ENCODE measurements around the gene UBXN11. TPM values are rescaled to one million over a fixed set of nuclear protein-coding genes. Genes with fewer than 3 reads are reported as not detected.

UBXN11 gene
- total RNA-seq, 1 donor from 2014 or later, result 36.9 TPM

DNA sequence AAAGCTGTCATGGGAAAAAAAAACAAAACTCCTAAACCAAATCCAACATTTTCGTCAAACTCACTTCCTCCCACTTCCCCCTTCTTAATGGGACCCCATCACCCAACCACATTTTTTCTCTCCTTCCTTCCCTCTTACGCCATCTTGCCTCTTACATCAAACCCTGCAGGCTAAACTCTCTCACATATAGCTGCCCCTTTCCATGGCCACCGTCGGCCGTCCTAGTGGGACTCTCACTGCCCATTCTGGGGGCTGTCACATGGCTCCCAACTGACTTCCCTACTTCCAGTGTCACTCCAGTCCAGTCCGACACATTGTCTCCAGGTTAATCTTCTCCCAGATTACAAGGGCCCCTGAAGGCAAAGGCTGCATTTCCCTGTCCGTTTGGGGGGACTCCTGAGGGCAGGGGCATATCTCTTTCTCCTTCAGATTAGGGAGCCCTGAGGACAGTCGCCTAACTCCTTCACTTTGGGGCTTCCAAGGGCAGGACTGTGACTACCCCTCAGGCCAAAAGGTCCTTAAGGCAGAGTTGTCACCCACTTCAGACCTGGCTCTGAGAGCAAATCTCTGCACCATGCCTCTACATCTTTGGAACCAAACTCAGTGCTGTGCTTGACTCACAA lies 658 bp downstream of the UBXN11 start:
- Mint-ChIP-seq H3K27me3 (no peaks in the 10 kb centered on the region), H3K27ac (peak overlapping the region; percentile 94), H3K4me3 (peak overlapping the region; percentile 99), H3K4me1 (peaks cover 28% of the 10 kb centered on the region), H3K9me3 (no peaks in the 10 kb centered on the region), H3K36me3 (ENCODE audit: low read depth) (peaks cover 4% of the 10 kb centered on the region)
- intact Hi-C loops (cut with micrococcal nuclease), result loop anchor here (1.0 kb wide), 2 partner anchors 10 to 16 kb away; no protein-coding TSS in a partner anchor
- ATAC-seq (ENCODE audit: low read depth) (no peak), DNase-seq (no peak)
- ChIA-PET POLR2A (interaction anchor here (1.3 to 4.0 kb wide), 4 partner anchors 9 to 15 kb away, joined by 4 to 76 read pairs (median 17); no protein-coding TSS in a partner anchor), CTCF (interaction anchor here (1.0 kb wide), 1 partner anchor 16 kb away, joined by 3 read pairs; no protein-coding TSS in a partner anchor)
- TF ChIP-seq, protein P1, sequence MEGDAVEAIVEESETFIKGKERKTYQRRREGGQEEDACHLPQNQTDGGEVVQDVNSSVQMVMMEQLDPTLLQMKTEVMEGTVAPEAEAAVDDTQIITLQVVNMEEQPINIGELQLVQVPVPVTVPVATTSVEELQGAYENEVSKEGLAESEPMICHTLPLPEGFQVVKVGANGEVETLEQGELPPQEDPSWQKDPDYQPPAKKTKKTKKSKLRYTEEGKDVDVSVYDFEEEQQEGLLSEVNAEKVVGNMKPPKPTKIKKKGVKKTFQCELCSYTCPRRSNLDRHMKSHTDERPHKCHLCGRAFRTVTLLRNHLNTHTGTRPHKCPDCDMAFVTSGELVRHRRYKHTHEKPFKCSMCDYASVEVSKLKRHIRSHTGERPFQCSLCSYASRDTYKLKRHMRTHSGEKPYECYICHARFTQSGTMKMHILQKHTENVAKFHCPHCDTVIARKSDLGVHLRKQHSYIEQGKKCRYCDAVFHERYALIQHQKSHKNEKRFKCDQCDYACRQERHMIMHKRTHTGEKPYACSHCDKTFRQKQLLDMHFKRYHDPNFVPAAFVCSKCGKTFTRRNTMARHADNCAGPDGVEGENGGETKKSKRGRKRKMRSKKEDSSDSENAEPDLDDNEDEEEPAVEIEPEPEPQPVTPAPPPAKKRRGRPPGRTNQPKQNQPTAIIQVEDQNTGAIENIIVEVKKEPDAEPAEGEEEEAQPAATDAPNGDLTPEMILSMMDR (IDR thresholded peaks at IDR 0.05), result no peak

DNA sequence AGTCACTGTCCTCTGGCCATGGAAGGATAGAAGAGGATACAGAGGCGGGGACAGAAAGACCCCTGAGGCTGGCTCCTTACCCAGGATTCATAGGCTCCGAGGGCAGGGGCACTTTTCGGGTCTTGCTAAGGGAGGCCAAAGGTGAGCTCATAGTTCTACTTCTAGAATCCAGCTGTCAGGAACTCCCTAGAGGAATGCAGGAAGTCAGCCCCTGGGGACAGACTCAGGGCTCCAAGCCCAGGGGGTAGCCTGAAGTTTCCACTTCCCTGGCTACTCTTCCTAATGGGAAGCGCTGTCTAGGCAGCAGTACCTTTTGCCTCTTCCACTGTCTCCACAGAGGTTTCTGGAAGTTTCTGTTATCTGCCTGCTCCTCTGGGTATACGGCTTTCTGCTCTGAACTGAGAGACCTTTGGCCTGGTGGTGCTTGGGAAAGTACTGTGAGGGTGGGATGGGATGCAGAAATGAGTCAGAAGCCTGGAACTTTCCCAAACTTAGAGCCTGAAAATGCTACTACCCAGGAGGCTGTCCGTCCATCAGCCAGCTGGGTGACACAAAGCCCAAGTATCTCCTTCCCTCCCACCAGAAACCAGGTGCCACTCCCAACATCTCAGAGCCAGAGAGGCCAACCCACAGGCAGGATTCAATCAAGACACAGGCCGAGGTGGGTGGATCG lies 3.6 kb downstream of the UBXN11 start:
- intact Hi-C loops (cut with micrococcal nuclease), result no loop called here
- no peak overlapping the region for H3K4me3 Mint-ChIP-seq
- ChIA-PET POLR2A (interaction anchor here (1.5 kb wide), 1 partner anchor 14 kb away, joined by 4 read pairs; no protein-coding TSS in a partner anchor), CTCF (no interaction called here)
- peaks cover 4% of the 10 kb centered on the region for H3K36me3 Mint-ChIP-seq (ENCODE audit: low read depth)
- H3K27ac Mint-ChIP-seq, result no peak overlapping the region
- TF ChIP-seq, protein P1 (IDR thresholded peaks at IDR 0.05), result no peak
- DNase-seq (no peak), ATAC-seq (ENCODE audit: low read depth) (no peak)
- peaks cover 47% of the 10 kb centered on the region for H3K4me1 Mint-ChIP-seq
- no peaks in the 10 kb centered on the region for H3K9me3 Mint-ChIP-seq
- no peaks in the 10 kb centered on the region for H3K27me3 Mint-ChIP-seq

DNA sequence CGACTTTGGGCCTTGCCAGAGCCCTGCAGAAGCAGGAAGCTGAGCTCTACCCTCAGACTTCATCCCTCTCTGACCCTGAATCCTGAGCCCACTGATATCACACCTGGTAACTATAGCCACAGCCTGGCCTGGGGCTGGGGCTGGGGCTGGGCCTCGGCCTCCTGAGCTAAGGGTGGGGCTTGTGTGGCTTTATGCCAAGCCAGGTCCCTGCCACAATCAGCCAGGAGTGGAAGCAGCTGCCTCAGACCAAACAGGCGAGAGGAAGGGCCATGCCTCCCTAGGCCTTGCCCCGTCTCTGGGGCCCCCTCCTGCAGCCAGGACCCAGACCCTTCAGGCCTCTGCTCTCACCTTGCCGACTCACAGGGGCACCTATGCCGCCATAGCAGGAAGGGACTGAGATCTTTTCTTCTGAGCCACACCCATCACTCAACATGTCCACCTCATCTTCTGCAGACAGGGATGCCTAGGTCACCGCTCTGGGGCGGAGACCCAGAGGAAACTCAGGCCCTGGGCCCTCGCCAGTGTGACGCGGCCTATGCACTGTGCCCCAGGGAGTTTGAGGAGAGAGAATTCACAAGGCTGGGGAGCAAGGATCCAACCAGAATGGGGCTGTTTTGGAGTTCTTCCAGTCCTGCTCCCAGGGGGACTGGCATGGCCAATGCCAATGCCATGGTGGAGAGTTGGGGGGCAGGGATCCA lies 5.7 kb downstream of the UBXN11 start:
- ChIA-PET CTCF (interaction anchor here (0.9 kb wide), 2 partner anchors 12 to 21 kb away, joined by 3 read pairs; no protein-coding TSS in a partner anchor), POLR2A (interaction anchor here (0.7 to 6.4 kb wide), 4 partner anchors 8 to 16 kb away, joined by 4 to 49 read pairs (median 16); partner anchors contain the start of gene CD52)
- H3K36me3 Mint-ChIP-seq (ENCODE audit: low read depth), result no peaks in the 10 kb centered on the region
- TF ChIP-seq, protein P1 (IDR thresholded peaks at IDR 0.05), result no peak
- H3K9me3 Mint-ChIP-seq, result no peaks in the 10 kb centered on the region
- intact Hi-C loops (cut with micrococcal nuclease), result no loop called here
- DNase-seq, result no peak
- peaks cover 32% of the 10 kb centered on the region for H3K4me1 Mint-ChIP-seq
- no peak overlapping the region for H3K27ac Mint-ChIP-seq
- H3K27me3 Mint-ChIP-seq, result no peaks in the 10 kb centered on the region
- no peak for ATAC-seq (ENCODE audit: low read depth)
- no peak overlapping the region for H3K4me3 Mint-ChIP-seq

DNA sequence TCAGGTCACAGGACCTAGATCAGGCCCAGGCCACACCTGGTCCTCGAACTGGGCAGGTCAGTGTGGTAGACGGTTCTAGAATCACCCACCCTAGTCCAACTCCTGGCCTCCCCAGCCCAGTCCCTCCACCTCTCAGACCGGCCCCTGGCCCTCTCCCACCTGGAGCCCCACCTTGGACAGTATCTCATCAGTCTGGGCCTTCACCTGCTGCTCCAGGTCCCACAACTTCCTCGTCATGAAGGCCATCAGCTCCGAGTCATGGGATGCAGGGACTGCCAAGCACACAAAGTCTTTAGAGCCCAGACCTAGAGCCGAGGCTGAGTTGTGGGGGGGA lies 8.7 kb downstream of the UBXN11 start:
- CTCF ChIA-PET, result no interaction called here
- DNase-seq (no peak), ATAC-seq (ENCODE audit: low read depth) (no peak)
- intact Hi-C loops (cut with micrococcal nuclease), result no loop called here
- Mint-ChIP-seq H3K9me3 (no peaks in the 10 kb centered on the region), H3K4me1 (peaks cover 37% of the 10 kb centered on the region), H3K36me3 (ENCODE audit: low read depth) (no peaks in the 10 kb centered on the region), H3K27me3 (no peaks in the 10 kb centered on the region), H3K27ac (no peak overlapping the region), H3K4me3 (no peak overlapping the region)
- POLR2A ChIA-PET, result interaction anchor here (1.1 to 6.4 kb wide), 3 partner anchors 9 to 21 kb away, joined by 3 to 49 read pairs (median 4); no protein-coding TSS in a partner anchor
- TF ChIP-seq, protein P1 (IDR thresholded peaks at IDR 0.05), result no peak

All from activated B cell treated with CpG ODN at 0.5 μM for 24 hours (primary cell).